CD4-positive, alpha-beta T cell treated with Interleukin-17A for 1 hour (primary cell): Measurements from ENCODE around the gene CCDC83.
"Not testable (repeated sequence)": the region's sequence is repeated elsewhere in the genome, so short reads cannot be mapped to it uniquely, and the experiment has no call there.

ENCODE experiments used
- DNase-seq: peaks from one replicate; pipeline ENCODE4 v3.0.0-alpha.2; 2020

Gene CCDC83

DNA sequence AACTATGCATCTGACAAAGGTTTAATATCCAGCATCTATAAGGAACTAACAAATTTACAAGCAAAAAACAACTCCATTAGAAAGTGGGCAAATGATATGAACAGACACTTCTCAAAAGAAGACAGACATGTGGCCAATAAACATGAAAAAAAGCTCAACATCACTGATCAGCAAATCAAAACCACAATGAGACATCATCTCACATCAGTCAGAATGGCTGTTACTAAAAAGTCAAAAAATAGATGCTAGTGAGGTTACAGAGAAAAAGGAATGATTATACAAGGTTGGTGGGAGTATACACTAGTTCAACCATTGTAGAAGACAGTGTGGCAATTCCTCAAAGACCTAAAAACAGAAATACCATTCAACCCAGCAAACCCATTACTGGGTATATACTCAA is 14.3 kb upstream of the CCDC83 start:
- DNase-seq, result not testable (repeated sequence)

DNA sequence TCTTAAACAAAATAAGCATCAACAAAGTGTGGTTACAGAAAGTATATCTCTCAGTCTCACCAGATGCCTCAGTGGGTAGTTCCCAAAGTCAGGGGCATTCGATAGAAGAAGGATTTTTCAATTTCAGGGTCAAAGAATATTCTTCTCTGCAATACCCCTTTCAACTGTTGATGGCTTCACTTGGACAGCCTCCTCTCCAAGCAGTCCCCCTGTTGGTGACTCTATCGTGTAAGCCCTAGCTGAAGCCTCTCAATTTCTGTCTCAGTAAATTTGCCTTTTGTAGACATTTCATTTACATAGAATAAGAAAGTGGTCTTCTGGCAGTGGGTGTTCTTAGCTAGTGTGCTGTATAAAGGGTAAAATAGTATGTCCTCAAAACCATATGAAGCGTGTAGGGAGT is 11.3 kb upstream of the CCDC83 start:
- no peak for DNase-seq

DNA sequence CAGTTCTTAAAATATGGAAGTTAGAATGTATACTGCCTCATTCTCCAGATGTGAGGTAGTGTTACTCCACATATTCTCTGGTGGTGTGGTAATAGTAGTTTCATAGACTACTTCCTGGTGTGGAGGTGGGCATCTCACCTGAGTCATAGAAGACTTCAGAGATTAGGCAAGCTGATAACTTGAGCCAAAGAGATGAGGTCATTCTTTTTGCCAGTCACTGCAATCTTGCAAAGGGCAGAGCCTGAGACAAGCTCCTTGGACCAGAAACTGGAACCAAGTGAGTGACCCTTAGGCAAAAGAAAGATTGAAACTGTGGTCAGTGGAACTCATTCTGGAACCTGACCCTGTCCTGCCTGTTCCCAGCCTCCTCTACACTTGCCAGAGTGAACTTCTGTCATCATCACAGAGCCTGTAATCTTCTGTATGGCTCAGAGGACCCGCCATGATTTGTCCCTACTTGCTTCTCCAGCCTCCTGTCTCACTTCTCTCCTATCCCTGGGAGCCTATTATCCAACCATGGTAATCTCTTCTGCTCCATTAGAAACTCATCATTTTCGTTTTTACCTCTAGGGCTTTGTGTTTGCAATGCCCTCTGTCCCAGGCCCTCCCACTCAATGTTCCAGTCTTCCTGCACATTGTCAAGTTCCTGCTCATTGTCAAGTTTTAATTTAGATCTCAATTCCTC is 10.6 kb upstream of the CCDC83 start:
- no peak for DNase-seq

DNA sequence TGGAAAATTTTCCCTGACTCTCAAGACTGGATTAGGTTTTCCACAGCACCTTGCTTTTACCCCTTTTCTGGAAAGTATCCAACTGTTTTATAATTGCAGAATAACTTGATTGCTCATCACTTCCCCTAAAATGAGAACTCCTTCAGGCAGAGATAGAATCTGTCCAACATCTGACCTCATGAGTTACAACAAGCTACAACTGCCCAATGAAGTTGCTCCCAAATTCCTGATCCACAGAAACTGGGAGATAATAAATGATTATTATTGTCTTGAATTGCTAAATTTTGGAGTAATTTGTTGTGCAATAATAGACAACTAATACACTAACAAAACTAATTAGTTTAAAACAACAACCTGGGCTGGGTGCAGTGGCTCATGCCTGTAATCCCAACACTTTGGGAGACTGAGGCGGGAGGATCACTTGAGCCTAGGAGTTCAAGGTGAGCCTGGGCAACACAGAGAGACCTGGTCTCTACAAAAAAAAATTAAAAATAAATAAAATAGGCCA is 10.0 kb upstream of the CCDC83 start:
- DNase-seq, result no peak

DNA sequence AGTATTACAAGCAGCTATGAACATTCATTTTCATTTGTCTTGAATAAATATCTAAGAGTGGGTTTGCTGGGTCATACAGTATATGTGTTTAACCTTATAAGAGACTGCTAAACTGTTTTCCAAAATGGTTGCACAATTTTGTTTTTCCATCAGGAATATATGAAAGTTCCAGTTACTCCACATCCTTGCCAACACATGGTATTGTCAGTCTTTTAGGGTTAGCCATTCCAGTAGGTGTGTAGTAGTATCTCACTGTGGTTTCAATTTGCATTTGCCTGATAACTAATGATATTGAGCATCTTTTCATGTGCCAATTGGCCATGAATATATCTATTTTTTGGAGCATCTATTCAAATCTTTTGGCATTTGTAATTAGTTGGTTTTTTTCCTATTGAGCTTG is 7.7 kb upstream of the CCDC83 start:
- no peak for DNase-seq

DNA sequence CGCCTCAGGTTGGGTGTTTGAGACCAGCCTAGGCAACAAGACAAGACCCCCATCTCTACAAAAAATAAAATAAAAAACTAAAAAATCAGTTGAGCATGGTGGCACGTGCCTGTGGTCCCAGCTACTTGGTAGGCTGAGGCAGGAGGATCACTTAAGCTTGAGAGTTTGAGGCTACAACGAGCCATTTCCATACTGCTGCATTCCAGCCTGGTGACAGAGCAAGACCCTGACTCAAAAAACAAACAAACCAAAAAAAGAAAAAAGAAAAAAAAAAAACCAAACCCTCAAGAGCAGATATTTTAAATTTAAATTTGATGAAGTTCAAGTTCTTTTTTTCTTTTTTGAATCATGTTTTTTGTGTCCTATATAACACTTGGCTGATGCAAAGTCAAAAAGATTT is 7.2 kb upstream of the CCDC83 start:
- no peak for DNase-seq

DNA sequence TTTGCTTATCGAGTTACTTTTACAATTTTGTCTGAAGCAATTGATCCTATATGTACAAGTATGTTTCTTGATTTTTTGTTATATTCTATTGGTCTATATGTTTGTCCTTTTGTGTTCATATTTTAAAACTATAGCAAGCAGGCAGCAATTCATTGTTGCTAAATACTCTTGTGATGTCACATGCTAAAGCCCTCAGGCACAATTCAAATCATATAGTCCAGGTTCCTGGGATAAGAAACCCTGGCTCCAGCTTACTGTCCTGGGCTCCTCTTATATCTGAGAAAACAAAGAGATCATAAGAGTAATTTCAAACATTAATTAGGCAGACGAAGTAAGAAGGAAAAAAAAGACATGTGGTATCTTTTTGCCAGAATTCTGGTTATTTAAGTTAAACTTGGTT is 6.6 kb upstream of the CCDC83 start:
- no peak for DNase-seq

DNA sequence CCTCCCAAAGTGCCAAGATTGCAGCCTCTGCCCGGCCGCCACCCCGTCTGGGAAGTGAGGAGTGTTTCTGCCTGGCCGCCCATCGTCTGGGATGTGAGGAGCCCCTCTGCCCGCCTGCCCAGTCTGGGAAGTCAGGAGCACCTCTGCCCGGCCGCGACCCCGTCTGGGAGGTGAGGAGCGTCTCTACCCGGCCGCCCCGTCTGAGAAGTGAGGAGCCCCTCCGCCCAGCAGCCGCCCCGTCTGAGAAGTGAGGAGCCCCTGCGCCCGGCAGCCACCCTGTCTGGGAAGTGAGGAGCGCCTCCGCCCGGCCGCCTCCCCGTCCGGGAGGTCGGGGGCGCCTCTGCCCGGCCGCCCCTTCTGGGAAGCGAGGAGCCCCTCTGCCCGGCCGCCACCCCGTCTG is 2.4 kb upstream of the CCDC83 start:
- not testable (repeated sequence) for DNase-seq

DNA sequence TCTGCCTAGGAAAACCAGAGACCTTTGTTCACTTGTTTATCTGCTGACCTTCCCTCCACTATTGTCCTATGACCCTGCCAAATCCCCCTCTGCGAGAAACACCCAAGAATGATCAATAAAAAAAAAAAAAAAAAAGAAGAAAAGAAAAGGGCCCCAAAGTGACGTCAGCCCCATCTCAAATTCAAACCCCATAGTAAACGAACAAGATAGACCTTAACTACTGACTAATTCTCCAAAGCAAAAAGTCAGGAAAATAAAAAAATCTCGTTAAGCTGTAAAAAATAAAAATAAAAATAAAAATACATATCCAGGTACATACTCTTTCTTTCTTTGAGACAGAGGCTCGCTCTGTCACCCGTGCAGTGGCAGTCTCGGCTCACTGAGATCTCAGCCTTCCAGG is 1.6 kb upstream of the CCDC83 start:
- not testable (repeated sequence) for DNase-seq

DNA sequence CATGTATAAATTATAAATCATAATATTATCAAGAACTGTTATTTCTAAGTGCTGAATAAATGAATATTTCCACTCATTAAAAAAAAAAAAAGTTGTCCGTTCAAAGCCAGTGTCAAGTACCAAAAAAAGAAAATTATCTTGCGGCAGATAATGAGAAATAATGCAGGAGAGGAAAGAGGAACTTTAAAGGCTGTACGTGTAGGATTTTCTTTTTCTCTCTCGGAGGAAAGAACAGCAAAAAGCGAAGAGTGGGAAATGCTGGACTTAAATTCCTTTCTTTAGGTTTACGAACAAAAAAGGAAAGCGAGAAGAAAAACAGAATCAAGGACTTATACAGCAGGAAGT is 999 bp upstream of the CCDC83 start:
- no peak for DNase-seq

DNA sequence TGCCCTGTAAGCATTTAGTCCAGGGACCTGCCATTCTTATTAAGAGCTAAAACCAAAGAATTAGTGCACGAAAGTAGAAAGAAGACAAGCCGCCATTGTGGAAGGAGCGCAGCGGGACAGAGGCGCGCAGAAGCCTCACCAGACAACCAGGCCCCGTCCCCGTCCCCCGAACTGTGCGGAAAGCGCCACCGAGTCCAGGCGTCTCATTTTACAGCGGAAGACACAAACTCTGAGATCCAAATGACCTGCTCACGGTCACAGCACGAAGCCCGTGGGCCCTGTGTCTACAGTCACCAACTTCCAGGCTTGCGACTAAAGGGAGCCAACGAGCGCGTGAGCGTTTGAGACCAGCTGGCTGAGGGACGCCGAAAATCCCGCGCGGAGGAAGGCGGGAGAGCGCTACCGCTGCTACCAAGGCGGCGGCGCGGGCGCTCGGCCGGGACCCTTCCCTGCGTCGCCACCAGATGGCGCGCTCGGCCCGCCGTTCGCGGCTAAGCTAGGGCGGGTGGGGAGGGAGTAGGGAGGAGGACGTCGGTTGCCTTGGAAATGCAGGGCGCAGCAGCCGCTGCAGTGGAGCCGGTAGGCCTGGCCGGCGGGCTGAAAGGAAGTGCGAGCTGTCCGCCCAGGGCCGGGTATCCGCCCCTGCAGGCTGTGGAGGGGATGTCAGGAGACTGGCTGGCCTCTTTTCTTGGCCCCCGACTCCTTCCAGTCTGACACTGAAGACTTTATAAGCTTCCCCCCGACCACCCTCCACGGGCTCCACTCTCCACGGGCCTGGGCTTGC is 434 bp upstream of the CCDC83 start:
- DNase-seq, result peak; percentile 95

DNA sequence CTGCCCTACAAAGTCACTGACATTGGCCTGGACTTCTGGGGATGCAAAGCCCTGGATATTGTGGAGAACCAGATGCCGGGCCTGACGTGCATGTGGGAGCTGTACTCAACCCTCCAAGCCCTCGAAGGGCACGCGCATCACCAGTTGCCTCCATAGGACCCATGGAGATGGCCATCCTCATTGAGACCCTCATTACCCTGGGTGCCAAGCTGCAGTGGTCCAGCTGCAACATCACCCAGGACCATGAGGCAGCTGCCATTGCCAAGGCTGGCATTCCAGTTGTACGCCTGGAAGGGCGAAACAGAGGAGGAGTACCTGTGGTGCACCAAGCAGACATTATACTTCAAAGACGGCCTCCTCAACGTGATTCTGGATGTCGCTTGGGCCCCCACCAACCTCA is 1.9 kb downstream of the CCDC83 start:
- DNase-seq, result no peak

DNA sequence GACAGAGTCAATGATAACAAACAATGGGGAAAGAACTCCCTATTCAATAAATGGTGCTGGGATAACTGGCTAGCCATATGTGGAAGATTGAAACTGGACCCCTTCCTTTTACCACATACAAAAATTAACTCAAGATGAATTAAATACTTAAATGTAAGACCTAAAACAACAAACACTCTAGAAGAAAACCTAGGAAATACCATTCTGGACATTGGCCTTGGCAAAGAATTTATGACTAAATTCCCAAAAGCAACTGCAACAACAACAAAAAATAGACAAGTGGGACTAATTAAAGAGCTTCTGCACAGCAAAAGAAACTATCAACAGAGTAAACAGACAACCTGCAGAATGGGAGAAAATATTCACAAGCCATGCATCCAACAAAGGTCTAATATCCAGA is 4.4 kb downstream of the CCDC83 start:
- not testable (repeated sequence) for DNase-seq

DNA sequence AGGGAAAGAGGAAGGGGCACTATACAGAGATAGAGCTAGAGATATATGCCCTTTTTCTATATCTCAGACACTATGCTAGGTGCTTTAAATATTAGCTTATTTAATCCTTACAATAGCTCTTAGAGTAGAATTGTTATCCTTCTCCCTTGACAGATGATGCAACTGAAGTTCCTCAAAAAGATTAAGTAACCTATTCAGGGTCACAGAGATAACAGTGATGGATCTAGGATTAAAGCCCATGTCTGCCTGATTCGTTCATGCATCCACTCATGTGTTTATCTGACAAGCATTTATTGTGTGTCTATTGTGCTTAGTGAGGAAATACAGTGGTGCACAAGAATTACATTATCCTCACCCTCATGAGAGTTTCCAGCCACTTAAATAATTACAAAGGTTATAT is 8.7 kb downstream of the CCDC83 start:
- DNase-seq, result no peak

DNA sequence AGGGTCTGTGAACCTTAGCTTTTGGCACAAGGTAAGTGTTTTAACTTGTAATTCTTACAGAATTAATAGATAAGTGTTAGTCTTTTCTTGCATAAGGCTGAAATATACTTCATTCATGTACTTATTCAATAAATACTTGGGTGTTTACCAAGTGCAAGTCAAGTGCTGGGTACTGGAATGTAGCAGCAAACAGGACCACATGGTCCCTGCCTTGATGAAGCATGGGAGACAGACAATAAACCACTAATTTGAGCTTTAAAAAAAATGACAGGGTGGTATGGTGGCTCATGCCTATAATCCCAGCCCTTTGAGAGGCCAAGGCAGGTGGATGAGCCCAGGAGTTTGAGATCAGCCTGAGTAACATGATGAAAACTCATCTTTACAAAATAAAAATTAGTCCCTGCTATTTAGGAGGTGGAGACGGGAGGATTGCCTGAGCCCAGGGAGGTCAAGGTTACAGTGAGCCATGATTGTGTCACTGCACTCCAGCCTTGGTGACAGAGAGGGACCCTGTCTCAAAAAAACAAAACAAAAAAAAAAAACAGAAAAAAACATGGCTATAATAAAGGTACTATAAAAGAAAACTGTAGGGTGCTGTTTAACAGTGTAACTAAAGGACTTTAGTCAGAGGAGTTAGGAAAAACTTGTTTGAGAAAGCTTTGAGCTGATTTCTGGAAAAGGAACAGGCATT is 11.1 kb downstream of the CCDC83 start:
- no peak for DNase-seq

DNA sequence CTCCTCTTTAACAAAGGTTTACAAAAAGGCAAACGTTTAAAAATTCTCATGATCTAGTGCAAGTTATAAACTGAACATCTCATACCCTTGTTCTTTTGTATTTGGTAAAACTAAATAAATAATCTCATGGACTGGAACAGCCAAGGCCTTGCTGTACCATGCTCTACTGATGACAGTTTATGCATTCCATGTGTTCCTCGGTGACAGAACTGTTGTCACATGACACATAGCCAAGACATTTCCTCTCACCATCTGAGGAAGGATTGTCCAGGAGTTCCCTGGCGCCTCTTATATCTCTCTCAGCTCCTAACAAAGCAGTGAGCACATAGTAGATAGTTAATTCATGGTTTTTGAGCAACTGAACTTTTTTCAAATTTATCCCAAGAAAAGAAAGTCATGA is 12.6 kb downstream of the CCDC83 start:
- no peak for DNase-seq

DNA sequence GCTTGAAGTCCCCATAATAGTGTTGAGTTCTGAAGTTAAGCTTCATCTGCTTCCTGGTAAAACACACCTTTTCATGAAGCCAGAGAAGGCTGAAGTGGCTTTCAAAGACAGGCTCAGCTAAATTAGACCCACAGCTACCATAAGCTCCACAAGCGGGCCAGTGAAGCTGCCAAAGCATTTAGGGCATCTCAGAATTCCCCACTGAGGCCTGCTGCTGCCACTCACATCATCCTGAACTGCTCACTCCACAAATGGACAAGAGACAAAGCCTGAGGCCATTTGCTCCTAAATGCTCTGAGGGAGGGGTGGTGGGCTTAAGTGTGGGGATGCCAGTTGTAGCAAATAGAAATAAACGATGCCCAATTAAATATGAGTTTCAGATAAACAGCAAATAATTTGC is 14.6 kb downstream of the CCDC83 start:
- no peak for DNase-seq

DNA sequence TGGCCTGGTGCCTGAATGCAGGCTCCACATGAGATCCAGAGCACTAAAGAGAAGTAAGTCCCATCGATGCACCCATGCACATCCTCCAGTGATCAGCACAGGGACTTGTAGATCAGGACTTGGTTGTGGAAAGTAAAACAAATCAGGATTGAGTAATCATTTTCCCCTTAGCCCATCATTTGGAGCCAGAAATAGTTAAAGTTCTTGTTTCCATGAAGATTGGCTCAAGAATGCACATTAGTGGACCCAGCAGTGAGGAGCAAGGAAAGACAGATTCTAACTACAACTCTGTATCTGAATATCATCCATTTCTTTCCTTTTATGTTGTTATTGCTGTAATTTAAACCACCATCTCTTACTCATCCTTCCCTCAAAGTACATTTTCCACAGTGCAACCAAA is 19.1 kb downstream of the CCDC83 start:
- no peak for DNase-seq

DNA sequence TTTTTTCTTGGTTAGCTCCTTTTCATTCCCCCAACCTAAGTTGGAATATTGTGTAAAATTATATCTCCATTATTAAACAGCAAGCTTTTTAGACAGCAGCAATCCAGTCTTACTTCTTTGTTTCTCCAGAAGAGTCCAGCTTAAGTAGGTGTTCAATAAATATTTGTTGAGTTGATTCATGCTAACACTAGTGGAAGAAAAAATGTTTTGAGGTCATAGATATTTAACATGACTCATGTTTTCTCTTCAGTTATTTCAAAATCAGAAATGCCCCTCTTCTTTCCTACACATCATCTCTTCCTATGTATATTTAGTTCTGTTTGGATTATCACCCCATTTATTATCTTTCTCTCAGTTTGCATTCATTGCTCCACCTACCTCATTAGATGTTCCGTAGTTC is 20.3 kb downstream of the CCDC83 start:
- no peak for DNase-seq

DNA sequence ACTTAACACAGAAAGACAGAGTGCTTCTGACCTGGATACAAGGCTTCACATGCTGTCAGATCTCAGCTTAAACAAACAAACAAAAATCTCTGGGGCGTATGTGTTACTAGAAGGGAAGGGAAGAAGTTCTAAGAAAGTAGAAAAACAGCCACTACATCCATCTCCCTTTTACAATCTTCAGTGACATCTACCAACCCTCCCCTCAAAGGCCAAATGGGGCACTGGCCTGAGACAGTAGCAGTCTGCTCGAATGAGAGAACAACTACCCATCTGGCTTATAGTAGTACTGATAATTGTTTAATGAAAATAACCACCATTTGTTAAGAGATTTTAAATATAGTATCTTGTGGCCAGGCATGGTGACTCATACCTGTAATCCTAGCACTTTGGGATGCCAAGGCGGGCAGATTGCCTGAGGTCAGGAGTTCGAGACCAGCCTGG is 29.4 kb downstream of the CCDC83 start:
- DNase-seq, result no peak

DNA sequence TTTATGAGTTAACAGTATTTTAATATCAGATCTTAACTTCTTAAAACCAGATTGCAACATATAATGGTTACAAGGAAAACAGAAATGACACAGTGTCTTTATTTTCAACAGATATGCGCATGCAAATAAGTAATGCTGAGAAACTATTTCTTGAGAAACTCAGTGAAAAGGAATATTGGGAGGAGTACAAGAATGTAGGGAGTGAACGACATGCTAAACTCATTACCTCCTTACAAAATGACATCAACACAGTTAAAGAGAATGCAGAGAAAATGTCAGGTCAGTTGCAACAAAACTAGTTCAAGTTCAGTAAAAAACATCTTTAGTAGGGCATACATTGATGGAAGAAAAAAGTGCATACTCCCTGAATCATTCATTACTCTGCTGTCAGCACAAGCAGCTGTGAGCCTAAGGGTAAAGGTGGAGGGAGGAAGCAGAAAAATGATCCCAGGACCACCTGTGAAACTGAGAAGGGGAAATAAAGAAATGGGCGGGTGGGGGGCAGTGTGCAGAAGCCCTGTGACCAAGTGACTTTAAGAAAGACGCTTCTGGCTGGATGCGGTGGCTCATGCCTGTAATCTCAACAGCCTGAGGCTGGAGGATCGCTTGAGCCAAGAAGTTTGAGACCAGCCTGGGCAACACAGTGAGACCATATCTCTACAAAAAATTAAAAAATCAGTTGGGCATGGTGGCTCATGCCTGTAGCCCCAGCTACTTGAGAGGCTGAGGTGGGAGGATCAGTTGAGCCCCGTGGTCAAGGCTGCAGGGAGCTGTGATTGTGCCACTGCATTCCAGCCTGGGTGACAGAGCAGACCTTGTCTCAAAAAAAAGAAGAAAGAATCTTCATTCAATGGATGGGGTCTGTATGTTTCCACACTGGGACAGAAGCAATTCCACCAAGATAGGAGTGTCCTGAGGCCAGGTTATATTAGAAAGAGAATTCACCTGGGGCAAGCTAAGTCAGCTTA is 31.2 kb downstream of the CCDC83 start:
- no peak for DNase-seq

DNA sequence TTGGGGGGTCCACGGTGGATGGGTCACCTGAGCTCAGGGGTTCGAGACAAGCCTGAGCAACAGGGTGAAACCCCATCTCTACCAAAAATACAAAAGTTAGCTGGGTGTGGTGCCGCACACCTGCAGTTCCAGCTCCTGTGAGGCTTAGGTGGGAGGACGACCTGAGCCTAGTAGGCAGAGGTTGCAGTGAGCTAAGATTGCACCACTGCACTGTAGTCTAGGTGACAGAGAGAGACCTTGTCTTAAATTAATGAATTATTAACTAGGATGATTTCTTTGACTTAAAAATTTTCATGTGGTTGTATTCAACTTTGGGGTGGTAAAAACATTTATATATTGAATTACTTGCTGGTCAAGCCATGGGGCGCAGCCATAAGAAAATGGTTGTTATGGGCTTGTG is 33.9 kb downstream of the CCDC83 start:
- no peak for DNase-seq
